ENCODE measurements around the gene OTX2.

Gene OTX2

DNA sequence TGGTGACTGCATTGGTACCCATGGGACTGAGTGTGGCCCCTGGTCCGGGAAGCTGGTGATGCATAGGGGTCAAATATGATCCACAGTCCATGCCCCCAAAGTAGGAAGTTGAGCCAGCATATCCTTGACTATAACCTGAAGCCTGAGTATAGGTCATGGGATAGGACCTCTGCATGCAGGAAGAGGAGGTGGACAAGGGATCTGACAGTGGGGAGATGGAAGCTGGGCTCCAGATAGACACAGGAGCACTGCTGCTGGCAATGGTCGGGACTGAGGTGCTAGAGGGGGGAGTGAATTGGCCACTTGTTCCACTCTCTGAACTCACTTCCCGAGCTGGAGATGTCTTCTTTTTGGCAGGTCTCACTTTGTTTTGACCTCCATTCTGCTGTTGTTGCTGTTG lies 8.4 kb downstream of the OTX2 start:
- peaks cover 46% of the 10 kb centered on the region; the same call in 1 of the 2 replicates for H3K4me1 ChIP-seq (ENCODE audit: insufficient read depth, low read length)
- no peak overlapping the region for H3K27ac ChIP-seq (ENCODE audit: low read length)
- peaks cover 98% of the 10 kb centered on the region for H3K27me3 ChIP-seq (ENCODE audit: insufficient read depth, low read length)
- no peak overlapping the region for H3K9ac ChIP-seq (ENCODE audit: low read depth, low read length)
- H3K9me3 ChIP-seq (ENCODE audit: insufficient read depth, low read depth, low read length): no peaks in the 10 kb centered on the region
- peaks cover 59% of the 10 kb centered on the region for H3K36me3 ChIP-seq (ENCODE audit: insufficient read depth, low read depth, low read length)
- peak overlapping the region; percentile 89; the same call in 1 of the 2 replicates for H3K4me3 ChIP-seq (ENCODE audit: low read length)

DNA sequence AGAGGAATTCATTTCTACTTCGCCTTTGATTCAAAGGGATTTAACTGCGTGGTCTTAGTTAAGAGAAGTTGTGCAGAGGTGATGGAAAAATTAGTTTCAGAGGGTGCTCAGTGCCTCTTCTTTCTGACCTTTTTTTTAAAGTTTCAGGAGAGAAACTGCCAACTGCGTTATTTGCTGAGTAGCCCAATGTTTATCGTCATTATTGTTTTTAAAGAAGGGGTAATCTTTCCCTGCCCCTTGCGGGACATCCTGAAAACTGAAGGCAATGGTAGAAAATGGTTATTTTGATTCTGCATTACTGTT lies 11.0 kb downstream of the OTX2 start:
- no peak overlapping the region for H3K27ac ChIP-seq (ENCODE audit: low read length)
- H3K9ac ChIP-seq (ENCODE audit: low read depth, low read length): peak overlapping the region; percentile 50; the same call in 1 of the 2 replicates
- H3K27me3 ChIP-seq (ENCODE audit: insufficient read depth, low read length): peaks cover 100% of the 10 kb centered on the region
- H3K9me3 ChIP-seq (ENCODE audit: insufficient read depth, low read depth, low read length): no peaks in the 10 kb centered on the region
- H3K36me3 ChIP-seq (ENCODE audit: insufficient read depth, low read depth, low read length): peaks cover 48% of the 10 kb centered on the region
- peak overlapping the region; percentile 89 for H3K4me3 ChIP-seq (ENCODE audit: low read length)
- peaks cover 56% of the 10 kb centered on the region; the same call in 1 of the 2 replicates for H3K4me1 ChIP-seq (ENCODE audit: insufficient read depth, low read length)

DNA sequence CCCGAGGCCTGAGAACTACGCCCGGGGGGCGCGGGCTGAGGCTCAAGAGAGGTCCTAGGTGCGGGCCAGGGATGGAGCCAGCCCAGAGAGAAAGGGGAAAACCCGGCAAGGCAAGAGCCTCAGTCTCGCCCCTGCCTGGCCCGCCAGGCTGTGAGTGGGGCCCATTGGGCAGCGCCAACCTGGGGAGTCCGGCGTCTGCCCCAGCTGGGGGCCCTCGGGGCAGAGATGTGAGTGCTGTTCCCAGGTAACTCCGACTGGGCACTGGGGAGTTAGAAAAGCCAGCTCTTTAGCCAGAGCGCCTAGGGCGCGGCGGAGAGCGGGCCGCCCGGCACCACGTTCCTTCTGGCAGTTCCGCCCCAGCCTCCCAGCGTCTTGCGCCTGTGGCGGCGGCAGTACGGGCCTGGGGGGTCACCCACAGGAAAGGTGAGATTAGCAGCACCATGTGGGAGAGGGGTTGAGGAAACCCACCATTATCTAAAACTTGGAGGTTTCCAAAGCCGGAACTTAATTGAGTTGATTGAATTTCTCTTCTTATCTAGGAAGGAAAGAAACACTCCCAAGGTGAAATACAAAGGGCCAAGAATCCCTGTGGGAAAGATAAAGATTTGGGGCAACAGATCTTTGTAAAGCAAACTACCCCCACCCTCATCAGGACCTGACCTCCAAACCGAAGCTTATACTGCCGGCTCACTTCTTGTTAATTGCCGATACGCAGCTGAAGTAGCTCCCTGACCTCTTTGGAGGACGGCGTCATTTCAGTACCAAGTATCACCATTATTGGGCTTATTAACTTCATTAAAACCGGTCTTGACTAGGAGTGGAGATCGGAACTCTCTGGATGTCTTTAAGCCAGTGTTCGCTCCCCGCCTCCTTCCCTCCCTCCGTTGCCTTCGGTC lies 11.6 kb downstream of the OTX2 start:
- H3K36me3 ChIP-seq (ENCODE audit: insufficient read depth, low read depth, low read length): peaks cover 42% of the 10 kb centered on the region
- H3K9me3 ChIP-seq (ENCODE audit: insufficient read depth, low read depth, low read length): no peaks in the 10 kb centered on the region
- peak overlapping the region; percentile 50; the same call in 1 of the 2 replicates for H3K9ac ChIP-seq (ENCODE audit: low read depth, low read length)
- H3K27me3 ChIP-seq (ENCODE audit: insufficient read depth, low read length): peaks cover 100% of the 10 kb centered on the region
- H3K27ac ChIP-seq (ENCODE audit: low read length): no peak overlapping the region
- peak overlapping the region; percentile 89 for H3K4me3 ChIP-seq (ENCODE audit: low read length)
- H3K4me1 ChIP-seq (ENCODE audit: insufficient read depth, low read length): peaks cover 54% of the 10 kb centered on the region; the same call in 1 of the 2 replicates

DNA sequence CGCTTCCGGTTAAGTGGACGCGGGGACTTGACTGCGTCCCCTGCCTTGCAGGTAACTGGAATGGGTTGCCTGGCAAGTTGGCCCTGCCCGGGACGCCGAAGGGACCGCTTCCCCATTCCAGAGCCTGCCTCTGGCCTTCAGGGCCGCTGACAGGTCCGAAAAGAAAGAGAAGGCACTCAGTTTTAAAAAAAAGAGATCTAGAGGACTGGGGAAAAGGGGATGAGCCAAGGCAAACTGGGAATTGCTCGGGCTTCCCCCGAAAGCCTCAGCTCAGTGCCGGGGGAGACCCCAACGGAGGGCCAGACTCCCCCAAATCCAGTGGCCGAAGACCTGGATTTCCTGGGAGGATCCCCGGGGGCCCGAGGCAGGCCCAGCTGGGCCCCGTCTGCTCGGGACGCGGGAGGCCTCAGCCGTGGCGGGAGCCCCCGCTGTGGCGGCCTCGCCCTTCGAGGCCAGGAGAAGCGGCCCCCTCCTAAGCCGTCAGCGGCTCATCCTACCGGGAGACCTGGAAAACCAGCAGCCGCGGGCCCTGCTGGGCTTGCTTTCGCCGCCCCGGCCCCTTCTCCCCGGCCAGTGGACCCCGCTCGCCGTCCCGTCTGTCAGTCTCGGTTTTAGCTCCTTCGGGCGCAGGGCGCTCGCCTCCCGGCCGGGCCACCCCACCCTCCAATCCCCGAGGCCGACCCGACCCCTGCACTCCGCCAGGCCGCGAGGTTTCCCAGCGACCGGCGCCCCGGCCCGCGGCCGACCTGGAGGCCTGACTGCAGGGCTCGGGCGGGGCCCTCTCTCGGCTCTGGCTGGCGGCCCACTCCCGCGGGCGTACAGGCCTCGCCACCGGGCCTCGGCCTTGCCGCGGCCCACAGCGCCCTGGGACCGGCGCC lies 12.5 kb downstream of the OTX2 start:
- Histone ChIP-seq H3K9me3 (ENCODE audit: insufficient read depth, low read depth, low read length) (no peaks in the 10 kb centered on the region), H3K36me3 (ENCODE audit: insufficient read depth, low read depth, low read length) (peaks cover 33% of the 10 kb centered on the region), H3K9ac (ENCODE audit: low read depth, low read length) (peak overlapping the region; percentile 50; the same call in 1 of the 2 replicates), H3K27ac (ENCODE audit: low read length) (no peak overlapping the region), H3K4me3 (ENCODE audit: low read length) (peak overlapping the region; percentile 89; the same call in 1 of the 2 replicates), H3K4me1 (ENCODE audit: insufficient read depth, low read length) (peaks cover 45% of the 10 kb centered on the region; the same call in 1 of the 2 replicates), H3K27me3 (ENCODE audit: insufficient read depth, low read length) (peaks cover 100% of the 10 kb centered on the region)

DNA sequence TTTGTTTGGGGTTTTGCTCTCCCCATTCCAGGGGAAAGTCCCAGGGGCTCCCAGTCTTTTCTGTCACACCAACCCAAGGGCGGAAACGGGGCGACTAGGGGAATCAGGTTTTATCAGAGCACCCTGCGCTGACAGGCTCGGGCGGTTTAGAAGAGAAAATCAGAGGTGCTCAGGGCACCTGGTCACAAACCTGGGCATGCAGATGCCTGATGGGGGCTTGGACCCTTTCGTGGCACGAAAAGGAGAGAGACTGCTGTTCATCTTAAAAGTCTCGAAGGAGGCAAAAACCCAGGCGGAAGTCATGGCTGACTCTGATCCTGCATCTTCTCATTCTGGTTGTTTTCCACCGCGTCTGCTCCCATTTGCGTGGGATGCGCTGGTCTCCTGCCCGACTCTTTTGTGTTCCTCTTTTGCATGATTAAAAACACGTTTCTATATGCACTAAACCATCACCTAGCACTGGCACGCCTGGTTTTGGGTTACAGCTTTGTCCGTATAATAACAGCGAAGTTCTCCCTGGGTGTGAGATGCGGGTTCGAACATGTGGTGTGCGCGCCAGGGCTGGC lies 13.2 kb downstream of the OTX2 start:
- peaks cover 99% of the 10 kb centered on the region for H3K27me3 ChIP-seq (ENCODE audit: insufficient read depth, low read length)
- peaks cover 40% of the 10 kb centered on the region; the same call in 1 of the 2 replicates for H3K4me1 ChIP-seq (ENCODE audit: insufficient read depth, low read length)
- peak overlapping the region; percentile 50; the same call in 1 of the 2 replicates for H3K9ac ChIP-seq (ENCODE audit: low read depth, low read length)
- no peaks in the 10 kb centered on the region for H3K9me3 ChIP-seq (ENCODE audit: insufficient read depth, low read depth, low read length)
- peak overlapping the region; percentile 89 for H3K4me3 ChIP-seq (ENCODE audit: low read length)
- H3K36me3 ChIP-seq (ENCODE audit: insufficient read depth, low read depth, low read length): peaks cover 26% of the 10 kb centered on the region
- H3K27ac ChIP-seq (ENCODE audit: low read length): peak overlapping the region; percentile 15

DNA sequence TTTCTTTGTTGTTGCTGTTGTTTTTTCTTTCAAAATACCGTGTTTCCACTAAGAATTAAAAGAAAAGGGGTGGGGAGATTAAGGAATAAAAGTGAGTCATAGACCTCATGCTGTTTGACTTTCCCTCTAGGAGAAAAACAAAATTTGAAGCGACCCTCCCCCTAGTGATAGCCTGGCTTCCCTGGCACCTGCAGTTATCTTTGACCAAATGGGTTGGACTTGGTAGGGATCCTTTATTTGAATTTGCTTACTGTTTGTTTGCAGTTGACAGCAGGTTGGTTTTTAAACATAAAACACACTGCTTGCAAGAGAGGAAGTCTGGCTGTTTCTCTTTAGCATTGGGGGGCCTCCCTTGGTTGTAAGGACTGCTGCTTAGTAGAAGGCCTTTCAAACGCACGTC lies 14.0 kb downstream of the OTX2 start:
- Histone ChIP-seq H3K4me3 (ENCODE audit: low read length) (peak overlapping the region; percentile 89; the same call in 1 of the 2 replicates), H3K9me3 (ENCODE audit: insufficient read depth, low read depth, low read length) (no peaks in the 10 kb centered on the region), H3K36me3 (ENCODE audit: insufficient read depth, low read depth, low read length) (peaks cover 17% of the 10 kb centered on the region), H3K9ac (ENCODE audit: low read depth, low read length) (peak overlapping the region; percentile 50; the same call in 1 of the 2 replicates), H3K27me3 (ENCODE audit: insufficient read depth, low read length) (peaks cover 98% of the 10 kb centered on the region), H3K4me1 (ENCODE audit: insufficient read depth, low read length) (peaks cover 40% of the 10 kb centered on the region; the same call in 1 of the 2 replicates), H3K27ac (ENCODE audit: low read length) (no peak overlapping the region)

DNA sequence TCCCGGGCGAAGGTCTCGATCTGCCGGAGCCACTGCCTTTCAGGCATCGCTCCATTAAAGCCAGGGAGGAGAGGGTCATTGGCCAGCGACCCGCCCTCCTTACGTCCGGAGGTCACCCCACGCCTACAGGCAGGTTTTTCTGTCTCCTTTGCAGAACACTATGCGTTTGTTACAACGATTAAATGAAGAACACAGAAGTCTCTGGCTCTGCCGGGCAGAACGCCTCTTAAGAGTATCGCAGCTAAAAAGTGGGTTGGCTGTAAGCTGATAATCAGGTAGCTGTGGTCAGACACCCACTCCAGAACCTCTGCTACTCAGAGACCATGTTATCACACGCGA lies 15.0 kb downstream of the OTX2 start:
- Histone ChIP-seq H3K9me3 (ENCODE audit: insufficient read depth, low read depth, low read length) (no peaks in the 10 kb centered on the region), H3K36me3 (ENCODE audit: insufficient read depth, low read depth, low read length) (peaks cover 7% of the 10 kb centered on the region; the same call in 1 of the 2 replicates), H3K4me3 (ENCODE audit: low read length) (peak overlapping the region; percentile 66), H3K27ac (ENCODE audit: low read length) (no peak overlapping the region), H3K27me3 (ENCODE audit: insufficient read depth, low read length) (peaks cover 88% of the 10 kb centered on the region), H3K9ac (ENCODE audit: low read depth, low read length) (peak overlapping the region; percentile 74; the same call in 1 of the 2 replicates), H3K4me1 (ENCODE audit: insufficient read depth, low read length) (peaks cover 32% of the 10 kb centered on the region; the same call in 1 of the 2 replicates)

DNA sequence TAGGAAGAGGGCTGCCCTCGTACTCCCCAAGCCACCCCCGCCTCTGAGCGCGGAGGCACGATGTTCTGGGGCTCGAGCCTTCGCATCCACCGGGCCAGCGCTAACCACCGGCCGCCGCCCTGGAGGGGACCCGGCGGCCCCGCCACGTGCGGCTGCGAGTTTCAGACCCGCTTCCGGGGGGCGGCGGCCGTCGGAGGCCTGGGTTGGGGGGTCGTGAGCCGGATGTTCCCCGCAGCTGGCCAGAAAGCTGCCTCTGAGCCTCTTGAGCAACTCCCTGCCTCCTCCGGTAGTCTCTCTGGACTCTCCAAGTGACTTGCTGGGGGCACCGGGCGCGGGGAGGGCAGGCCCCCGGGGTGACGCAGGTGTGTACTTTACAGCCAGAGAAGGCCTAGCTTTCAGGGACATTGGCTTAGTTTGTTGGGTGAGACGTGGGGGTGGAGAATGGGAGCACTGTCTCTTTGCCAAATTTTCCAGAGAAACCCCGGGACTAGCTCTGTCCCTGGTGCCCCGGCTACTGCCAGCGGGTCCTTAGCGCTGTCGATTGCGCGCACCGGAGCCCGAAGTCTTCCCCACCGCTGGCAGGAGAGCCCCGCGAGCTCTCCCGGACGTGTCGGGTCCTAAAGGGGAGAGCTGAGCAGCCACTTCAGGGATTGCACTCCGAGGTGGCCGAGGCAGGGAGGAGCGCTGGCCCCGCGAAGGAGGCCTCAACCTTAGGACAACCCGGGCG lies 15.6 kb downstream of the OTX2 start:
- Histone ChIP-seq H3K9ac (ENCODE audit: low read depth, low read length) (peak overlapping the region; percentile 74; the same call in 1 of the 2 replicates), H3K9me3 (ENCODE audit: insufficient read depth, low read depth, low read length) (no peaks in the 10 kb centered on the region), H3K4me3 (ENCODE audit: low read length) (peak overlapping the region; percentile 66), H3K36me3 (ENCODE audit: insufficient read depth, low read depth, low read length) (peaks cover 2% of the 10 kb centered on the region; the same call in 1 of the 2 replicates), H3K27me3 (ENCODE audit: insufficient read depth, low read length) (peaks cover 82% of the 10 kb centered on the region), H3K27ac (ENCODE audit: low read length) (no peak overlapping the region), H3K4me1 (ENCODE audit: insufficient read depth, low read length) (peaks cover 27% of the 10 kb centered on the region; the same call in 1 of the 2 replicates)

DNA sequence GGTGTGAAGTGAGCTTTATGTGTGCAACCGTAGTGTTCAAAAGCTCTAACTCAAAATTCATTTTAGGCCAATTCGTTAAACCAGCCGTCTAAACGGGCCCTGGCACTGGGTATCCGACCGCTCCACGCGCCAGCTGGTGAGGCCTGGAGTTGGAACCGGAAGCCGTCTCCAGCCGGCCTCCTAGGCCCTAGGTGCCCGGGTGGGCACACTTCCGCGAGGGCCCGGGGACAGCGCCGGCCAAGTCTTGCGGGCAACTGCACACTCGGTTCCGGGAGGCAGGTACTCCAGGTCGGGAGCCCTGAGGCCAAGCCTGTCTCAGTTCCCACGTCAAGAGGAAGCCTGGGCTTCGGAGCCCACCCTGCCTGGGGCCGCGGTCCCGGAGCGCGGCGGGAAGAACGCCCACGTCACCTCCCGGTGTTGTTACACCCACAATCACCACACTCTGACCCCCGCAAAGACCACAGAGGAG lies 16.2 kb downstream of the OTX2 start:
- Histone ChIP-seq H3K27me3 (ENCODE audit: insufficient read depth, low read length) (peaks cover 76% of the 10 kb centered on the region), H3K4me3 (ENCODE audit: low read length) (peak overlapping the region; percentile 66; the same call in 1 of the 2 replicates), H3K9me3 (ENCODE audit: insufficient read depth, low read depth, low read length) (no peaks in the 10 kb centered on the region), H3K9ac (ENCODE audit: low read depth, low read length) (peak overlapping the region; percentile 74; the same call in 1 of the 2 replicates), H3K4me1 (ENCODE audit: insufficient read depth, low read length) (peaks cover 21% of the 10 kb centered on the region; the same call in 1 of the 2 replicates), H3K36me3 (ENCODE audit: insufficient read depth, low read depth, low read length) (no peaks in the 10 kb centered on the region), H3K27ac (ENCODE audit: low read length) (no peak overlapping the region)

DNA sequence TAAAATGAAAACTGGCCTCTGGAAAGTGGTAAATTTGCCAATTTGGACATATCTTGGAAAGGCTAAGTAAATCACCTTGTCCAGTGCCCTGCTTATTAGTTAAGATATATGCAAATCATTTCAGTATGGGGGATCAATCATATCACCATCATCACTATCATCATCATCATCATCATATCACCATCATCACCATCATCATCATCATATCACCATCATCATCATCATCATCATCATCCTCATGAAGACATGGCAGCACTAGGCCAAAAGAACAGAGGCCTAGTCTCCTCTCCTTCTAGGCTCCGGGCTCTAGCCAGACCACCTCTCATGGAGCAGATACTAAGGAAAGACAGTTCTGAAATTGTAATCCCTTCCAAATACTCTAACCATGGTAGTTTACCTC lies 20.3 kb downstream of the OTX2 start:
- H3K4me3 ChIP-seq (ENCODE audit: low read length): no peak overlapping the region
- no peaks in the 10 kb centered on the region for H3K36me3 ChIP-seq (ENCODE audit: insufficient read depth, low read depth, low read length)
- H3K4me1 ChIP-seq (ENCODE audit: insufficient read depth, low read length): no peaks in the 10 kb centered on the region; the same call in 1 of the 2 replicates
- peaks cover 39% of the 10 kb centered on the region for H3K27me3 ChIP-seq (ENCODE audit: insufficient read depth, low read length)
- no peak overlapping the region for H3K27ac ChIP-seq (ENCODE audit: low read length)
- no peak overlapping the region for H3K9ac ChIP-seq (ENCODE audit: low read depth, low read length)
- no peaks in the 10 kb centered on the region for H3K9me3 ChIP-seq (ENCODE audit: insufficient read depth, low read depth, low read length)
